A549 (cell line): ENCODE measurements around the gene RPTOR. TPM values are rescaled to one million over a fixed set of nuclear protein-coding genes. Genes with fewer than 3 reads are reported as not detected.

ENCODE experiments used
- ATAC-seq, 2 experiments: fragments of 200-7000 bp in 1 of 2; fragments of >200 bp in 1 of 2; cut with Nextera tagmentation in 1 of 2; cut with Tn5 transposase in 1 of 2; 3 replicates each; pipeline versions ENCODE4 v1.8.0 to v1.9.1; 2018 to 2020; ENCODE audit warnings: mild to moderate bottlenecking in 1 of 2, moderate library complexity in 1 of 2
- CTCF ChIA-PET: fragments of 300-600 bp; sonication (Branson Sonifier 250); formaldehyde crosslinking; extraction: SDS; loops from one replicate; lab custom pipeline; 2021; ENCODE audit warnings: antibody characterized with exemption, inconsistent platforms; lab: Yijun Ruan, JAX
- POLR2A ChIA-PET: fragments of 350-600 bp; formaldehyde crosslinking; extraction: SDS; loops from one replicate; lab custom pipeline; 2021; ENCODE audit warnings: antibody characterized with exemption, inconsistent platforms; lab: Yijun Ruan, JAX
- DNase-seq, 2 experiments: peaks; one replicate each; pipeline versions ENCODE4 v3.0.0 to v3.0.0-alpha.2; 2011 to 2016; ENCODE audit warnings: low read depth in 1 of 2, low spot score in 1 of 2
- FAIRE-seq: peaks from 2 replicates; lab custom pipeline; 2011; peaks lifted over from hg19 to GRCh38; lab: Jason Lieb, UNC
- H3K27ac ChIP-seq, 2 experiments: fragments of >200 bp; sonication (Bioruptor Twin); formaldehyde crosslinking; 3 replicates each; pipeline ENCODE4 v1.5.1; 2016 to 2017
- H3K4me1 ChIP-seq: fragments of >200 bp; sonication (Bioruptor Twin); formaldehyde crosslinking; 3 replicates; pipeline ENCODE4 v1.6.1; 2016
- H3K4me2 ChIP-seq: fragments of >200 bp; sonication (Bioruptor Twin); formaldehyde crosslinking; 3 replicates; pipeline ENCODE4 v1.6.1; 2016
- H3K4me3 ChIP-seq: fragments of >200 bp; sonication (Bioruptor Twin); formaldehyde crosslinking; 3 replicates; pipeline ENCODE4 v1.5.1; 2016
- H3K9me3 ChIP-seq: fragments of >200 bp; sonication (Bioruptor Twin); formaldehyde crosslinking; 3 replicates; pipeline ENCODE4 v1.6.1; 2016
- CEBPB ChIP-seq, 2 experiments: fragments of >200 bp in 1 of 2; sonication (Bioruptor Twin) in 1 of 2; formaldehyde crosslinking in 1 of 2; IDR thresholded peaks; 2 replicates each; pipeline ENCODE4 v1.6.1; 2012 to 2016
- EHF ChIP-seq: fragments of 250-450 bp; sonication (Bioruptor Pico); IDR thresholded peaks from 2 replicates; pipeline ENCODE4 v1.5.0; 2020; ENCODE audit warnings: mild to moderate bottlenecking
- FOSB ChIP-seq: fragments of 250-450 bp; sonication (Bioruptor Pico); IDR thresholded peaks from 2 replicates; pipeline ENCODE4 v1.5.0; 2020; ENCODE audit warnings: mild to moderate bottlenecking, moderate library complexity
- FOSL2 ChIP-seq, 2 experiments: fragments of 450-650 bp in 1 of 2; fragments of >200 bp in 1 of 2; sonication (Bioruptor Twin) in 1 of 2; formaldehyde crosslinking; IDR thresholded peaks; 2 replicates each; pipeline versions ENCODE4 v1.5.0 to v1.6.1; 2016 to 2020; ENCODE audit warnings: mild to moderate bottlenecking in 1 of 2, moderate library complexity in 1 of 2
- FOXS1 ChIP-seq: fragments of 250-450 bp; sonication (Bioruptor Pico); IDR thresholded peaks from 2 replicates; pipeline ENCODE4 v1.5.0; 2020; ENCODE audit warnings: mild to moderate bottlenecking, moderate library complexity
- GATA3 ChIP-seq: IDR thresholded peaks from 2 replicates; pipeline ENCODE4 v1.6.1; 2012; ENCODE audit warnings: borderline replicate concordance
- HOXA7 ChIP-seq: fragments of 250-450 bp; sonication (Bioruptor Pico); IDR thresholded peaks from 2 replicates; pipeline ENCODE4 v1.5.0; 2020; ENCODE audit warnings: mild to moderate bottlenecking, moderate library complexity
- HOXB5 ChIP-seq: fragments of 250-450 bp; sonication (Bioruptor Pico); IDR thresholded peaks from 2 replicates; pipeline ENCODE4 v1.5.0; 2020; ENCODE audit warnings: mild to moderate bottlenecking, moderate library complexity
- MAFK ChIP-seq: fragments of 450-650 bp; IDR thresholded peaks from 2 replicates; pipeline ENCODE4 v1.6.1; 2014; ENCODE audit not compliant: partially characterized antibody
- NPAS2 ChIP-seq: fragments of 250-450 bp; sonication (Bioruptor Pico); IDR thresholded peaks from 2 replicates; pipeline ENCODE4 v1.8.0; 2022; ENCODE audit warnings: mild to moderate bottlenecking, moderate library complexity, borderline replicate concordance
- NR3C1 ChIP-seq: fragments of >200 bp; sonication (Bioruptor Twin); formaldehyde crosslinking; IDR thresholded peaks from 3 replicates; pipeline ENCODE4 v1.6.1; 2017
- PBX3 ChIP-seq: IDR thresholded peaks from 2 replicates; pipeline ENCODE4 v1.6.1; 2012
- PHF8 ChIP-seq: fragments of 200-600 bp; sonication (generic); IDR thresholded peaks from 2 replicates; pipeline ENCODE4 v1.6.1; 2016; ENCODE audit warnings: low read depth, mild to moderate bottlenecking, antibody characterized with exemption, moderate library complexity, borderline replicate concordance
- POLR2A ChIP-seq: IDR thresholded peaks from 2 replicates; pipeline ENCODE4 v1.6.1; 2012; ENCODE audit warnings: mild to moderate bottlenecking, low read length
- POLR2AphosphoS2 ChIP-seq: conservative IDR thresholded peaks from 2 replicates; pipeline ENCODE4 v1.6.1; 2012; ENCODE audit warnings: low read length, improper control_type of control experiment, inconsistent platforms
- RAD21 ChIP-seq, 2 experiments: fragments of >200 bp in 1 of 2; sonication (Bioruptor Twin) in 1 of 2; formaldehyde crosslinking in 1 of 2; IDR thresholded peaks in 1 of 2; conservative IDR thresholded peaks in 1 of 2; 2 replicates in 1 of 2; 3 replicates in 1 of 2; pipeline ENCODE4 v1.6.1; 2012 to 2018; ENCODE audit warnings: inconsistent platforms in 1 of 2
- RARB ChIP-seq: fragments of 250-450 bp; sonication (Bioruptor Pico); IDR thresholded peaks from 2 replicates; pipeline ENCODE4 v1.8.0; 2021; ENCODE audit warnings: mild to moderate bottlenecking, moderate library complexity
- RFX5 ChIP-seq: fragments of 450-650 bp; IDR thresholded peaks from 2 replicates; pipeline ENCODE4 v1.7.1; 2014; ENCODE audit warnings: antibody characterized with exemption, mild to moderate bottlenecking, moderate library complexity
- SMC3 ChIP-seq: fragments of >200 bp; sonication (Bioruptor Twin); formaldehyde crosslinking; IDR thresholded peaks from 3 replicates; pipeline ENCODE4 v1.6.1; 2018; ENCODE audit warnings: inconsistent platforms
- TP53 ChIP-seq: fragments of 250-450 bp; sonication (Bioruptor Pico); IDR thresholded peaks from 2 replicates; pipeline ENCODE4 v1.5.0; 2021; ENCODE audit warnings: mild to moderate bottlenecking, moderate library complexity
- ZC3H11A ChIP-seq: fragments of 450-650 bp; IDR thresholded peaks from 2 replicates; pipeline ENCODE4 v1.6.1; 2014; ENCODE audit warnings: antibody characterized with exemption, mild to moderate bottlenecking
- WGBS: methylation state at CpG from one replicate; pipeline ENCODE4 v1.1.6; 2017; ENCODE audit errors: missing lambda C conversion rate; 5-methylcytosine and 5-hydroxymethylcytosine counted together
- polyA plus RNA-seq, 4 experiments: library from polyadenylated mRNA; depleted of rRNA in 3 of 4; stranded (reverse); fragments of >200 nt; fragmentation: RNase III in 1 of 4; extraction: RNeasy Plus Mini Kit Qiagen cat#74134 plus additional on column Dnase treatment in 1 of 4; gene quantifications; 2 replicates in 3 of 4; 3 replicates in 1 of 4; pipeline ENCODE4 v1.2.3, GENCODE V29; 2011 to 2017

RPTOR gene
- polyA plus RNA-seq, 2 of the 4 experiments (the other 2 are of a cell fraction), result 10.8 to 27.1 TPM

GRCh38 chr17:80929449-80929848, 384.8 kb downstream of the RPTOR start:
- TF ChIP-seq TP53 (CRISPR knock-in tag) (no peak), FOSL2 (IDR thresholded peaks at IDR 0.05) (no peak), FOSL2 (CRISPR knock-in tag; IDR thresholded peaks at IDR 0.05) (no peak), RARB (no peak), SMC3 (no peak), POLR2A (no peak), HOXA7 (CRISPR knock-in tag) (no peak), RAD21 (conservative IDR thresholded peaks at IDR 0.05 in 1 of 2, IDR thresholded peaks at IDR 0.05 in 1 of 2) (no peak), HOXB5 (CRISPR knock-in tag) (no peak), POLR2AphosphoS2 (no peak), CEBPB (IDR thresholded peaks at IDR 0.05) (no peak), FOSB (CRISPR knock-in tag) (no peak), NPAS2 (CRISPR knock-in tag) (no peak), NR3C1 (no peak), PBX3 (no peak), PHF8 (no peak), FOXS1 (CRISPR knock-in tag) (no peak), GATA3 (no peak)
- TF ChIP-seq, all 56 proteins: peak for 0
- ATAC-seq (no peak), FAIRE-seq (no peak), DNase-seq (no peak)
- H3K4me1 ChIP-seq, result no peaks in the 10 kb centered on the region
- POLR2A ChIA-PET, result interaction anchor here (1.5 kb wide), 1 partner anchor 475 kb away, joined by 4 read pairs; no protein-coding TSS in a partner anchor
- H3K9me3 ChIP-seq, result no peaks in the 10 kb centered on the region
- CTCF ChIA-PET, result interaction anchor here (0.7 to 1.9 kb wide), 6 partner anchors 9 to 502 kb away, joined by 3 to 4 read pairs (median 3); no protein-coding TSS in a partner anchor
- H3K4me2 ChIP-seq, result no peak overlapping the region
- no peak overlapping the region for H3K27ac ChIP-seq
- no peak overlapping the region for H3K4me3 ChIP-seq
- WGBS, result 93% methylated on average over 13 of the region's 13 CpGs

GRCh38 chr17:80930335-80931279, 386.0 kb downstream of the RPTOR start:
- ATAC-seq (no peak; a peak in 1 of 6 replicates), FAIRE-seq (no peak), DNase-seq (no peak)
- CTCF ChIA-PET, result interaction anchor here (1.0 to 1.8 kb wide), 3 partner anchors 35 to 503 kb away, joined by 3 to 5 read pairs (median 3); no protein-coding TSS in a partner anchor
- no peak overlapping the region for H3K4me3 ChIP-seq
- POLR2A ChIA-PET, result interaction anchor here (1.5 kb wide), 1 partner anchor 476 kb away, joined by 4 read pairs; no protein-coding TSS in a partner anchor
- no peaks in the 10 kb centered on the region for H3K4me1 ChIP-seq
- no peaks in the 10 kb centered on the region for H3K9me3 ChIP-seq
- no peak overlapping the region for H3K4me2 ChIP-seq
- TF ChIP-seq ZC3H11A, result no peak
- TF ChIP-seq POLR2AphosphoS2, result no peak
- TF ChIP-seq MAFK, result no peak
- TF ChIP-seq EHF (CRISPR knock-in tag), result no peak
- no peak for TF ChIP-seq RFX5
- TF ChIP-seq RAD21 (conservative IDR thresholded peaks at IDR 0.05 in 1 of 2, IDR thresholded peaks at IDR 0.05 in 1 of 2), result no peak
- no peak overlapping the region for H3K27ac ChIP-seq
- 93% methylated on average over 16 of the region's 16 CpGs for WGBS
